ENCODE results near the gene FKBP8.
A peak's percentile ranks its signal among the peaks of the same experiment; 100 is the strongest.

FKBP8 gene

DNA sequence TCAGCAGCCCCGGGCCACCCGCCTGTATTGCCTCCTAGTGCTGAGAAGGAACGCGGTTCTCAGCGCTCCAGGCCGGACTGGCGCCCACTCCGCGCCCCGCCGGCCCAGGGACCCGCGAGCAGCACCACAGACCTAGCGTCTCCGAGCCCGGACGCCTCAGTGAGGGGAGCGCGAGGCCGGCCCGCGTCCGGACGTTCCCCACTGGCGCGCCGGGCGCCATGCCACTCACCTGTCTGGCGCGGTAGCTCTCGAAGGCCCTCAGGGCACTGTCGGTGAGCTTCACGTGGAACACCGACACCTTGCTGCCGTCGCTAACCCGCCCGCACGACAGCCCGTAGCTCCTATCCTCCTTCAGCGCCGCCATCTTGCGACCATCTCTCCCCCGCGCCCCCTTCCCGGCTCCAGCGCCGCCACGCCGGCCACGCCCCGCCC, 21.7 kb downstream of the FKBP8 start, which contains the start of gene ELL:
Gene ELL (minus strand): TSS at position 379 of the 432 bp plus-strand sequence. CDS start 15 bp downstream, at position 364.
- H3K36me3 Mint-ChIP-seq: peaks cover 2 to 9% of the 10 kb centered on the region in 2 donors
- no peaks in the 10 kb centered on the region for H3K27me3 Mint-ChIP-seq
- peak within 1 kb of the TSS; percentile 99 for H3K27ac Mint-ChIP-seq
- H3K4me3 Mint-ChIP-seq: peak within 1 kb of the TSS; percentile 92 to 95
- peak; percentile 5 to 13 for ATAC-seq (replicated peaks)
- H3K4me1 Mint-ChIP-seq: peaks cover 20 to 36% of the 10 kb centered on the region in 2 donors
- H3K9me3 Mint-ChIP-seq: no peaks in the 10 kb centered on the region
- no peak for DNase-seq

DNA sequence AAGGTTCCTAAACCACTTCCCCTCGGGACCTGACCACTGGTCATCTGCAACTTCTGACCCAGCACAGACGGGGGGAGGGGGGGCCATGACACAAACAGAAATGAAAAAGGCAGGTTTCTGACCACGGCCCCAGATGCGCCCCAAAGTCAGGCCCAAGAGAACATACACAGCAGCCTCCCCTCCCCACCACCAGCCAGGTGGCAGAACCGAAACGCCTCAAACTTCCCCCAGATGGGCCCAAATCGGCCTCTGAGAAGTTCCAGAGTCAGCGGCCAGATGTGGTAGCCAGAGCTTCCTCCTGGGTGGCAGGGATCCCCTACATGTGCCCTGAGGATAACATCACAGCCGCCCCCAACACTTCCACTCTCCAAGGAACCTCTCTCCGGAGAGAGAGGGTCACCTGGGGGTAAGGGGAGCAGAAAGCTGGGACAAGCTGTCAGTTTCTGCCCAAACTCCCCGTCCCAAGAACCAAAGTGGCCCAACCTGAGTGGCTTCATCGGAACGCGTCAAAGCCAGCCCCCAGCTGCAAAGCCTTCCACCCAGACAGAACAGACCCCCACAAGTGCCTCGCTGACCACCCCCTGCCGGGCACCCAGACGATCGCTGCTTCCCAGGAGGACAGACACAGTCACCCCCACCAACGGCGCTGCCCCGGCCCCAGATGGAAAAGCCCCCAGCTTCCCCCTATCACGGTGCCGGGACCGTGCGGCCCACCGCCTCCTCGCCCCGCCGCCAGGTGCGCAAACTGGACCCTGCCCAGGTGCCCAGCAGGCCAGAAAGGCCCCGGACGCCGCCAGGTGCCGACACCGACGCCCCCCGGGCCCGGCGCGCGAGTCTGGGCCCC, 22.3 kb downstream of the FKBP8 start:
- peaks cover 26 to 42% of the 10 kb centered on the region in 2 donors for H3K4me1 Mint-ChIP-seq
- H3K4me3 Mint-ChIP-seq: peak overlapping the region; percentile 92 to 95
- peak; percentile 59 for DNase-seq
- H3K9me3 Mint-ChIP-seq: no peaks in the 10 kb centered on the region
- H3K27ac Mint-ChIP-seq: peak overlapping the region; percentile 99
- H3K36me3 Mint-ChIP-seq: peaks cover 2 to 9% of the 10 kb centered on the region in 2 donors
- ATAC-seq (replicated peaks): peak; percentile 21 to 26
- no peaks in the 10 kb centered on the region for H3K27me3 Mint-ChIP-seq

GRCh38 chr19:18519962-18520847, 23.2 kb downstream of the FKBP8 start:
- peak; percentile 53 for DNase-seq
- H3K4me1 Mint-ChIP-seq: peaks cover 31 to 49% of the 10 kb centered on the region in 2 donors
- ATAC-seq (replicated peaks): peak in 1 of 2 donors; percentile 20
- H3K27me3 Mint-ChIP-seq: no peaks in the 10 kb centered on the region
- peaks cover 2 to 9% of the 10 kb centered on the region in 2 donors for H3K36me3 Mint-ChIP-seq
- H3K27ac Mint-ChIP-seq: peak overlapping the region; percentile 99
- peak overlapping the region; percentile 92 to 95 for H3K4me3 Mint-ChIP-seq
- H3K9me3 Mint-ChIP-seq: no peaks in the 10 kb centered on the region

GRCh38 chr19:18518639-18519038, 24.7 kb downstream of the FKBP8 start:
- peaks cover 37 to 60% of the 10 kb centered on the region in 2 donors for H3K4me1 Mint-ChIP-seq
- no peaks in the 10 kb centered on the region for H3K9me3 Mint-ChIP-seq
- DNase-seq (no peak), ATAC-seq (replicated peaks) (no peak)
- no peaks in the 10 kb centered on the region for H3K27me3 Mint-ChIP-seq
- no peak overlapping the region for H3K4me3 Mint-ChIP-seq
- H3K36me3 Mint-ChIP-seq: peaks cover 2 to 10% of the 10 kb centered on the region in 2 donors
- H3K27ac Mint-ChIP-seq: peak overlapping the region; percentile 9

DNA sequence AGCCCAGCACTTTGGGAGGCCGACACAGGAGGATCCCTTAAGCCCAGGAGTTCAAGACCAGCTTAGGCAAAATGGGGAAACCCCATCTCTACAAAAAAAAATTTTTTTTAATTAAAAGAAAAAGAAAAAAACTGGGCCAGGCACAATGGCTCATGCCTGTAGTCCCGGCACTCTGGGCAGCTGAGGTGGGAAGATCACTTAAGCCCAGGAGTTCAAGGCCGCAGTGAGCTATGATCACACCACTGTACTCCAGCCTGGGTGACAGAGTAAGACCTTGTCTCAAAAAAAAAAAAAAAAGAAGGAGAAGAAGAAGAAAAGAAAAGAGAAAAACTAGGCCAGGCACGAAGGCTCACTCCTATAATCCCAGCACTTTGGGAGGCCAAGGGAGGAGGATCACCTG, 25.8 kb downstream of the FKBP8 start:
- H3K27ac Mint-ChIP-seq: no peak overlapping the region

GRCh38 chr19:18515959-18516358, 27.4 kb downstream of the FKBP8 start:
- Mint-ChIP-seq H3K4me3 (no peak overlapping the region), H3K27me3 (no peaks in the 10 kb centered on the region), H3K36me3 (peaks cover 2 to 10% of the 10 kb centered on the region in 2 donors), H3K27ac (no peak overlapping the region), H3K9me3 (no peaks in the 10 kb centered on the region), H3K4me1 (peaks cover 43 to 63% of the 10 kb centered on the region in 2 donors)
- DNase-seq: no peak
- ATAC-seq (replicated peaks): no peak

More for the DNA sequence above, 25.8 kb downstream of the FKBP8 start:
- DNase-seq (no peak), ATAC-seq (replicated peaks) (no peak)
- Mint-ChIP-seq H3K4me1 (peaks cover 43 to 65% of the 10 kb centered on the region in 2 donors), H3K4me3 (peak overlapping the region in 1 of 2 donors; percentile 55), H3K27me3 (no peaks in the 10 kb centered on the region), H3K9me3 (no peaks in the 10 kb centered on the region), H3K36me3 (peaks cover 2 to 16% of the 10 kb centered on the region in 2 donors)

GRCh38 chr19:18514800-18515682, 28.3 kb downstream of the FKBP8 start:
- ATAC-seq (replicated peaks) (no peak), DNase-seq (no peak)
- H3K9me3 Mint-ChIP-seq: no peaks in the 10 kb centered on the region
- H3K4me1 Mint-ChIP-seq: peaks cover 37 to 59% of the 10 kb centered on the region in 2 donors
- H3K27me3 Mint-ChIP-seq: no peaks in the 10 kb centered on the region
- H3K36me3 Mint-ChIP-seq: peaks cover 0 to 7% of the 10 kb centered on the region in 2 donors
- no peak overlapping the region for H3K4me3 Mint-ChIP-seq
- H3K27ac Mint-ChIP-seq: no peak overlapping the region

- H3K27ac Mint-ChIP-seq: no peak overlapping the region
- H3K27me3 Mint-ChIP-seq: no peaks in the 10 kb centered on the region
- no peak for ATAC-seq (replicated peaks)
- H3K36me3 Mint-ChIP-seq: peaks cover 0 to 7% of the 10 kb centered on the region in 2 donors
- peaks cover 40 to 66% of the 10 kb centered on the region in 2 donors for H3K4me1 Mint-ChIP-seq
- no peak for DNase-seq
- no peak overlapping the region for H3K4me3 Mint-ChIP-seq
- H3K9me3 Mint-ChIP-seq: no peaks in the 10 kb centered on the region
Observed at GRCh38 chr19:18513868-18514267, 29.5 kb downstream of the FKBP8 start.

- DNase-seq: no peak
- Mint-ChIP-seq H3K4me1 (peaks cover 44 to 64% of the 10 kb centered on the region in 2 donors), H3K27ac (no peak overlapping the region), H3K36me3 (peaks cover 0 to 10% of the 10 kb centered on the region in 2 donors), H3K4me3 (no peak overlapping the region), H3K9me3 (no peaks in the 10 kb centered on the region), H3K27me3 (no peaks in the 10 kb centered on the region)
- ATAC-seq (replicated peaks): no peak
Observed at GRCh38 chr19:18510216-18510615, 33.2 kb downstream of the FKBP8 start.

DNA sequence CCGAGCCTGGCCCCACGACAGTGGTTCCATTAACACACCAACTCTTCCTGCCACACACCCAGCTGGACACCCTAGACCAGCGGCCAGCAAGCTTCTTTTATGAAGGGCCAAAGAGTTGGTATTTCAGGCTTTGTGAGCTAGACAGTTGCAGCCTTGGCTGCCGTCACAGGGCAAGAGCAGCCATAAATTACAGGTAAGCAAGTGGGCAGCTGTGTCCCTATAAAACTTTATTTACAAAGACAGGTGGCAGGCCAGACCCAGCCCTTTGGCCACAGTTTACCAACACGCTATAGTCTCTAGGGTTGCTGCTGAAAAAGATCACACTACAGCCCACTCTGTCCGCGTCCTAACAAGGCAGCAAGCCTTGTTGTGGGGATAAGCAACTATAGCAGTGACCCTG, 34.8 kb downstream of the FKBP8 start:
- Mint-ChIP-seq H3K27ac (no peak overlapping the region), H3K9me3 (no peaks in the 10 kb centered on the region), H3K36me3 (peaks cover 0 to 8% of the 10 kb centered on the region in 2 donors), H3K4me3 (no peak overlapping the region), H3K27me3 (no peaks in the 10 kb centered on the region), H3K4me1 (peaks cover 54 to 69% of the 10 kb centered on the region in 2 donors)
- no peak for ATAC-seq (replicated peaks)
- no peak for DNase-seq

DNA sequence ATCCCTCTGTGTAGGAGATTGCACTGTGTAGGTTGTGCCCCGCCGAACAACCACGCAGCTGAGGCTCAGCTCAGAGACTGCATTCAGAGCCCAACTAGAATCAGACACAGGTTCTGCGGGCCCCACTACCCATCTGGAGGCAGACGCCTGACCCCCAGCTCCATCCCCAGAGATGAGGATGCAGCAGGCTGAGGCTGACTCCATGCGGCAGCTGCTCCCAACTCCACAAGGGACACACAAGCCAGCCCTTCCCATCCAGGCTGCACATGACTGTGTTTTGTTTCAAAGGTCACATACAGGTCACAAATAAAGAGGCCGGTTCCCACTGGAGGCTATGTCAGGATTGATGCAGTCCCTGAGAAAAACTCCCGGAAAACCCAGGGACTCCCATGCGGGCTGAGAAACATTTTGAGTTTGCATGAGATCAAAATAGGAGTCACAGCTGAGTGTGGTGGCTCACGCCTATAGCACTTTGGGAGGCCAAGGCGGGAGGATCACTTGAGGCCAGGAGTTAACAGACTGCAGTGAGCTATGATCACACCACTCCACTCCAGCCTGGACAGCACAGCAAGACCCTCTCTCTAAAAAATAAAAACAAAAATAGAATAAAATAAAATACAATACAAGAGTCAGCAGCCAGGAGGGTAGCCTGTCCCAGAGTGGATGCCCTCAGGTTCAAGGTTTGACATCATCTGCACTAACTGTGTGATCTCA, 35.5 kb downstream of the FKBP8 start:
- no peak for ATAC-seq (replicated peaks)
- Mint-ChIP-seq H3K27me3 (no peaks in the 10 kb centered on the region), H3K9me3 (no peaks in the 10 kb centered on the region), H3K27ac (peak overlapping the region; percentile 20), H3K36me3 (peaks cover 0 to 3% of the 10 kb centered on the region in 2 donors), H3K4me3 (no peak overlapping the region), H3K4me1 (peaks cover 55 to 69% of the 10 kb centered on the region in 2 donors)
- no peak for DNase-seq

GRCh38 chr19:18507021-18507726, 36.2 kb downstream of the FKBP8 start:
- Mint-ChIP-seq H3K27me3 (no peaks in the 10 kb centered on the region), H3K27ac (peak overlapping the region; percentile 20), H3K9me3 (no peaks in the 10 kb centered on the region), H3K4me1 (peaks cover 58 to 76% of the 10 kb centered on the region in 2 donors), H3K36me3 (peaks cover 0 to 3% of the 10 kb centered on the region in 2 donors), H3K4me3 (no peak overlapping the region)
- DNase-seq (no peak), ATAC-seq (replicated peaks) (no peak)

Data from stimulated activated naive B cell treated with anti-CD40 and anti-IgM and Interleukin-4, amounts not matched to agents 10 μg/mL and 1 μg/mL and 100 μg/mL, for 72 hours (primary cell).